ENCODE measurements around the gene OR52K1. TPM values are rescaled to one million over a fixed set of nuclear protein-coding genes. Genes with fewer than 3 reads are reported as not detected.

The OR52K1 gene
- polyA plus RNA-seq, 3 donors: 1.6 TPM; not detected in 2

GRCh38 chr11:4443232-4443891 lies 39.1 kb upstream of the OR52K1 start:
- H3K4me1 ChIP-seq (ENCODE audit: control insufficient read depth in 1 of 2, insufficient read depth in 2 of 2, low read length in 2 of 2): peaks cover 39 to 46% of the 10 kb centered on the region in 2 donors
- no CpG with 5 or more reads among the region's 3 CpGs for WGBS (ENCODE audit: insufficient coverage)
- H3K27me3 ChIP-seq (ENCODE audit: control insufficient read depth in 2 of 2, insufficient read depth in 2 of 2, low read length in 2 of 2): no peaks in the 10 kb centered on the region
- H2AFZ ChIP-seq (ENCODE audit: insufficient read depth, low read depth, low read length, poor library complexity, severe bottlenecking): no peak overlapping the region
- Mint-ChIP-seq H3K4me1 (peaks cover 38% of the 10 kb centered on the region), H3K27ac (peak overlapping the region in 6 of 7 donors; percentile 12 to 90 (median 70)), H3K4me3 (no peak overlapping the region), H3K9me3 (peaks cover 0 to 27% (median 10%) of the 10 kb centered on the region in 7 donors), H3K27me3 (ENCODE audit: low read depth in 3 of 3) (peaks cover 0 to 2% (median 0%) of the 10 kb centered on the region in 3 donors), H3K36me3 (peaks cover 7 to 14% of the 10 kb centered on the region in 2 donors)
- H3K27ac ChIP-seq (ENCODE audit: low read depth in 1 of 2, low read length in 2 of 2): peak overlapping the region; percentile 10 to 67
- H3K9me3 ChIP-seq (replicated peaks in 1 of 2; ENCODE audit: control insufficient read depth in 1 of 2, insufficient read depth in 1 of 2, low read length in 2 of 2): no peaks in the 10 kb centered on the region
- H3K79me2 ChIP-seq (ENCODE audit: insufficient read depth, low read length): peaks cover 4% of the 10 kb centered on the region
- H3K36me3 ChIP-seq (replicated peaks in 1 of 2; ENCODE audit: control insufficient read depth in 1 of 2, insufficient read depth in 2 of 2, low read length in 2 of 2): no peaks in the 10 kb centered on the region
- no peak overlapping the region for H3K9ac ChIP-seq (ENCODE audit: insufficient read depth, low read length, poor library complexity, severe bottlenecking)
- TF ChIP-seq CTCF (IDR thresholded peaks at IDR 0.05): no peak
- H3K4me2 ChIP-seq (replicated peaks; ENCODE audit: extremely low read depth, low read length, poor library complexity, severe bottlenecking): peak overlapping the region; percentile 30
- intact Hi-C loops (cut with micrococcal nuclease): no loop called here
- DNase-seq: no peak
- no peaks in the 10 kb centered on the region for H4K20me1 ChIP-seq (ENCODE audit: insufficient read depth, low read length)
- peak overlapping the region in 1 of 3 experiments; percentile 2 for H3K4me3 ChIP-seq (replicated peaks in 1 of 3; ENCODE audit: low read depth in 2 of 3, low read length in 3 of 3)

GRCh38 chr11:4448995-4449394 lies 33.5 kb upstream of the OR52K1 start, which contains the start of gene OR52K2:
Gene OR52K2 (plus strand): TSS chr11:4449295. CDS start chr11:4449340, 45 bp downstream.
- no peak for DNase-seq
- H2AFZ ChIP-seq (ENCODE audit: insufficient read depth, low read depth, low read length, poor library complexity, severe bottlenecking): no peak within 1 kb of the TSS
- H3K4me1 Mint-ChIP-seq: peaks cover 33% of the 10 kb centered on the region

More at GRCh38 chr11:4448995-4449394, 33.5 kb upstream of the OR52K1 start, which contains the start of gene OR52K2:
- intact Hi-C loops (cut with micrococcal nuclease): loop anchor here in 1 of 2 donors (5.0 kb wide), 1 partner anchor 33 kb away; the partner anchor contains the start of gene OR52K1
- Mint-ChIP-seq H3K27ac (peak within 1 kb of the TSS in 5 of 7 donors; percentile 11 to 58 (median 44)), H3K36me3 (peaks cover 20 to 23% of the 10 kb centered on the region in 2 donors), H3K27me3 (ENCODE audit: low read depth in 3 of 3) (no peaks in the 10 kb centered on the region), H3K9me3 (peaks cover 0 to 19% (median 9%) of the 10 kb centered on the region in 7 donors), H3K4me3 (no peak within 1 kb of the TSS)
- TF ChIP-seq CTCF (IDR thresholded peaks at IDR 0.05): no peak
- Histone ChIP-seq H3K27me3 (ENCODE audit: control insufficient read depth in 2 of 2, insufficient read depth in 2 of 2, low read length in 2 of 2) (no peaks in the 10 kb centered on the region), H3K36me3 (replicated peaks in 1 of 2; ENCODE audit: control insufficient read depth in 1 of 2, insufficient read depth in 2 of 2, low read length in 2 of 2) (peaks cover 2 to 14% of the 10 kb centered on the region in 2 donors), H3K9me3 (replicated peaks in 1 of 2; ENCODE audit: control insufficient read depth in 1 of 2, insufficient read depth in 1 of 2, low read length in 2 of 2) (peaks cover 0 to 5% of the 10 kb centered on the region in 2 donors), H3K4me3 (replicated peaks in 1 of 3; ENCODE audit: low read depth in 2 of 3, low read length in 3 of 3) (peak within 1 kb of the TSS in 1 of 3 experiments; percentile 4), H3K4me2 (replicated peaks; ENCODE audit: extremely low read depth, low read length, poor library complexity, severe bottlenecking) (no peak within 1 kb of the TSS), H3K79me2 (ENCODE audit: insufficient read depth, low read length) (no peaks in the 10 kb centered on the region), H3K9ac (ENCODE audit: insufficient read depth, low read length, poor library complexity, severe bottlenecking) (no peak within 1 kb of the TSS), H3K27ac (ENCODE audit: low read depth in 1 of 2, low read length in 2 of 2) (peak within 1 kb of the TSS in 1 of 2 donors; percentile 56), H4K20me1 (ENCODE audit: insufficient read depth, low read length) (no peaks in the 10 kb centered on the region), H3K4me1 (ENCODE audit: control insufficient read depth in 1 of 2, insufficient read depth in 2 of 2, low read length in 2 of 2) (peaks cover 48 to 70% of the 10 kb centered on the region in 2 donors)

Data from CD14-positive monocyte (primary cell).